ENCODE data around the gene GTPBP6.

Gene GTPBP6

GRCh38 chrX:318739-319578 lies at the start of gene GTPBP6:
TSS of gene GTPBP6 (minus strand) at chrX:318796. CDS start at chrX:318787, 9 bp downstream.
- no peak for DNase-seq

- DNase-seq, result no peak
Measured at GRCh38 chrX:367866-368265, 49.3 kb upstream of the GTPBP6 start.

- no peak for DNase-seq
Measured at GRCh38 chrX:367349-367748, 48.8 kb upstream of the GTPBP6 start.

- no peak for DNase-seq
Measured at GRCh38 chrX:363621-364375, 45.2 kb upstream of the GTPBP6 start.

GRCh38 chrX:362937-363620 lies 44.5 kb upstream of the GTPBP6 start:
- DNase-seq, result no peak

GRCh38 chrX:362351-362750 lies 43.8 kb upstream of the GTPBP6 start:
- DNase-seq, result no peak

- no peak for DNase-seq
Measured at GRCh38 chrX:361231-362145, 42.9 kb upstream of the GTPBP6 start.

GRCh38 chrX:360496-361150 lies 42.0 kb upstream of the GTPBP6 start:
- DNase-seq, result no peak

GRCh38 chrX:358651-359143 lies 40.1 kb upstream of the GTPBP6 start:
- no peak for DNase-seq

GRCh38 chrX:357693-358471 lies 39.3 kb upstream of the GTPBP6 start:
- DNase-seq, result no peak

- DNase-seq, result no peak
Measured at GRCh38 chrX:357035-357692, 38.6 kb upstream of the GTPBP6 start.

GRCh38 chrX:356385-357034 lies 37.9 kb upstream of the GTPBP6 start:
- no peak for DNase-seq

GRCh38 chrX:355329-356050 lies 36.9 kb upstream of the GTPBP6 start:
- DNase-seq, result no peak

GRCh38 chrX:353566-354535 lies 35.3 kb upstream of the GTPBP6 start:
- no peak for DNase-seq

- no peak for DNase-seq
Measured at GRCh38 chrX:352582-353314, 34.2 kb upstream of the GTPBP6 start.

- no peak for DNase-seq
Measured at GRCh38 chrX:352181-352580, 33.6 kb upstream of the GTPBP6 start.

GRCh38 chrX:351736-352135 lies 33.1 kb upstream of the GTPBP6 start:
- no peak for DNase-seq

Measured in NCI-H446 treated with DMSO at 0.1 percent for 48 hours (cell line).